B cell (primary cell): ENCODE measurements around the gene TSPAN18.

Experiments
- CTCF ChIP-seq: fragments of 200-600 bp; IDR thresholded peaks from one replicate; pipeline ENCODE4 v1.8.0; 2022; ENCODE audit warnings: antibody characterized with exemption, mild to moderate bottlenecking
- EZH2 ChIP-seq: IDR thresholded peaks from 2 replicates; pipeline ENCODE4 v1.6.1; 2012; ENCODE audit warnings: borderline replicate concordance, low read depth, mild to moderate bottlenecking, moderate library complexity, low read length; ENCODE audit not compliant: insufficient read depth, poor library complexity, severe bottlenecking

GRCh38 chr11:44833221-44833876 lies 106.6 kb downstream of the TSPAN18 start:
- TF ChIP-seq CTCF (no peak), EZH2 (no peak)
